HuH-7.5 (cell line): ENCODE measurements around the gene NECAP2.
"Not testable (repeated sequence)": the region's sequence is repeated elsewhere in the genome, so short reads cannot be mapped to it uniquely, and the experiment has no call there.

ENCODE experiments used
- DNase-seq: peaks from one replicate; pipeline ENCODE4 v3.0.0; 2011; ENCODE audit warnings: low spot score

Gene NECAP2

GRCh38 chr1:16458831-16459230 is 18.3 kb downstream of the NECAP2 start:
- DNase-seq = no peak

DNA sequence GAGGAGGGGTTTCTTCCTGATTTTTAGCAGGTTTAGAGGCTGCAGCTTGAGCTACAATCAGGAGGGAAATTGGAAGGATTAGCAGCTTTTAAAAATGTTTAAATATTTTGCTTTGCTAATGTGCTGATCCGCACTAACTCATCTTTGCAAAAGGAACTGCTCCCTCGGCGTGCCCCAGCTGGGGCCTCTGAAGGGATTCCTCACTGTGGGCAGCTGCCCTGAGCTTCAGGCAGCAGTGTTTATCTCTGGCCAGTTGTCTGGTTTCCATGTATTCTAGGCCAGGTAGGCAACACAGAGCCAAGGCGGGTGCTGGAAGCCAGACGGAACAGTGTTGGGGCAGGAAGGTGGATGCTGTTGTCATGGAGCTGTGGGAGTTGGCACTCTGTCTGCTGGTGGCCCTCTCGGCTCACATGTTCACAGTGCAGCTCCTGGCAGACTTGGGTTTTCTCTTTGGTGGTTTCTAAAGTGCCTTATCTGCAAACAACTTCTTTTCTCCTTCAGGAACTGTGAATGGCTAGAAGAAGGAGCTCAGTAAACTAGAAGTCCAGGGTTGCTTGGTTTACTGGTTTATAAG is 18.9 kb downstream of the NECAP2 start:
- DNase-seq = no peak

- DNase-seq = no peak
Observed at GRCh38 chr1:16461681-16462080, 21.2 kb downstream of the NECAP2 start.

GRCh38 chr1:16462773-16463330 is 22.3 kb downstream of the NECAP2 start:
- DNase-seq = no peak

DNA sequence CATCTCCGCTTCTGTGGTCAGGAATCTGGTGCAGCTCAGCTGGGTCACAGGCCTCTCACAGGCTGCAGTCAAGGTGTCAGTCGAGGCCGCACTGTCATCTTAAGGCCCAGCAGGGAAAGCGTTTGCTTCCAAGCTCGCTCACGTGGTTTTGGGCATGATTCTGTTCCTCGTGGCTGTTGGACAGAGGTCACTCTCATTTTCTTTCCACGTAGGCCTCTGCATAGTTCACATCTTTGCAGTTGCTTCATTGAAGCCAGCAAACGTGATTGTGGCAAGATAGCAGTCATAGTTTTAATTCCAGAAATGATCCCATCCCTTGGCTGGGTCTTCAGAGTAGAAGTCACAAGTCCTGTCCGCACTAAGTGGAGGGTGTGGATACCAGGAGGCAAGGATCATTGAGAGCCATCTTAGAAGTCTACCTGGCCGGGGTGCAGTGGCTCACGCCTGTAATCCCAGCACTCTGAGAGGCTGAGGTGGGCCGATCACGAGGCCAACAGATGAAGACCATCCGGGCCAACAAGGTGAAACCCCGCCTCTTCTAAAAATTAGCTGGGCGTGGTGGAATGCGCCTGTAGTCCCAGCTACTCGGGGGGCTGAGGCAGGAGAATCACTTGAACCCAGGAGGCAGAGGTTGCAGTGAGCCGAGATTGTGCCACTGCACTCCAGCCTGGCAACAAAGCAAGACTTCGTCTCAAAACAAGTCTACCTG is 24.5 kb downstream of the NECAP2 start:
- DNase-seq = no peak

GRCh38 chr1:16468558-16468957 is 28.0 kb downstream of the NECAP2 start:
- no peak for DNase-seq

DNA sequence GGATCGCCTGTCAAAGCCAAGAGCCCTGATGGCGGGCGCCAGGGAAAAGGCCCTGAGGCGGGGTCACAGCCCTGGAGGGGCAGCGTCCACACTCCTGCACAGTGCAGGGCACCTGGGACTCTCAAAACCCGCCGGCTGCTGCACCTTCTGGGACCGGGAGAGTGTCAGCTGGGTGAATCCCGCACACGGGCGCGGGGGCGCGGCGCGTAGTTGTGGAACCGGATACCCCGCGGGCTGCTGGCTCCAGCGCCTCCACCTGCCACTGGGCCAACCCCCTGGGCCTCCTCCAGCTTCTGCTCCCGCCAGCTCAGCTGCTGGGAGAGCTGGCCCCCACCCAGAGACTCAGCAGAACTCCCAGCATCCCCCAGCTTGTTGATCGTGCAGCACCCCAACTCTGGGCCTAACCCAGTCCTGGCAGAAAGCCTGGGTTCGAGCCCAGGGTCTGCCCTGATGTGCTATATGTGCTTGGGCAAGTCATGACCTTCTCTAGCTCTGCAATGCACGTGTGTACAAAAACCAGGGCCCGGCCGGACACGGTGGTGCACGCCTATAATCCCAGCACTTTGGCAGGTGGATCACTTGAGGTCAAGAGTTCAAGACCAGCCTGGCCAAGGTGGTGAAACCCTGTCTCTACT is 33.8 kb downstream of the NECAP2 start:
- no peak for DNase-seq

DNA sequence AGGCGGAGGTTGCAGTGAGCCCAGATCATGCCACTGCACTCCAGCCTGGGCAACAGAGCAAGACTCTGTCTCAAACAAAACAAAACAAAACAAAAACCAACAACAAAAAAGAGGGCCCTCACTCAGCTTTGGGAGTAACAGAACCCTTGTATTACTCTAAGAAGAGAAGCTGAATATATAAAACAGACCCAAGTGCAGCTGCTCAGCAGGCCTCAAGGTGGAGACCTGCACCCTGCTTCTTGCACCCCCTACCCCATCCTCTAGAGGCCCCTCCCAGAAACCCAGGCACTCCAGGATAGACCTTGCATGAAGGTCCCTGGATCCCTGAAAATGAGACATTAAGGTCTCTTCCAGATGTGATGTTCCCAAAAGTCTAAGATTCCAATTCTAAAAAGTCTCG is 34.4 kb downstream of the NECAP2 start:
- DNase-seq = peak; percentile 25

GRCh38 chr1:16475771-16476770 is 35.5 kb downstream of the NECAP2 start:
- not testable (repeated sequence) for DNase-seq

- no peak for DNase-seq
Observed at GRCh38 chr1:16478091-16478490, 37.6 kb downstream of the NECAP2 start.

GRCh38 chr1:16483146-16483545 is 42.6 kb downstream of the NECAP2 start:
- not testable (repeated sequence) for DNase-seq

DNA sequence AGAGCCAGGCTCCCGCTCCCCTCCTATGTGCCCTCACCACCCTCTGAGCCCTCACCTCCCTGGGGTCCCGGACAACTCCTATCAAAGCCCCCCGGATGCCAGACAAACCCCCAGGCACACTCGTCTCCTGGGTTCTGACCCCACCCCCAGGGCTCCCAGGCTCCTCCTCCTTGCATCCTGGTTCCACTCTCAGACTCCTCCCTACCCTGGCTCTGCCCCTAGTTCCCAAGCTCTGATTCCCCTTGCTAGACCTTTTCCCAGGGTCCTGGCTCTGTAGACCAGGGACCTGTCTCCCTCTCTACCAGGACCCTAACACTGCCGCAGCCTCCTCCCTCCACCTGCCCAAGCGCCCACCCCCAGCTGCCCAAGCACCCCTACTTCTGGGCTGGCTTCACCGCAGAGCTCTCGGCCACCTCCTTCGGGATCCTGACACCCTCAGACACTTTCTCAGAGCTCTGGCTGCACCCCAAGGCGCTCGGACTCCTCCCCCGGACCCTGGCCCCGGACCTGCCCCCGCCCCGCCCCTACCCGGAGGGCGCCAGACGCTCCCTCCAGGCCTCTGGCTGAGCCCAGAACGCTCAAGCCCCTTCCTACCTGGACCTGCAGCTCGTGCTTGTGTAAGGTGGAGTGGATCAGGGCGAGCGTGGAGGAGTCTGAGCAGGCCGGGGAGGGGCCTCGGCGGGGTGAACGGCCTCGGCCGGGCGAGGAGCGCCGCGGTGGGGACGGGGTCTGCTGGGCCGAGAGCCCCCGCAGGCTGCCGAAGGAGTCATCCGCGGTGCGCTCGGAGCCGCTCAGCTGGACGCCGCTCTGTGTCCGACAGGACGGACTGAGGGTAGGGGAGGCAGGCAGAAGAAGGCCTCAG is 43.3 kb downstream of the NECAP2 start:
- not testable (repeated sequence) for DNase-seq

DNA sequence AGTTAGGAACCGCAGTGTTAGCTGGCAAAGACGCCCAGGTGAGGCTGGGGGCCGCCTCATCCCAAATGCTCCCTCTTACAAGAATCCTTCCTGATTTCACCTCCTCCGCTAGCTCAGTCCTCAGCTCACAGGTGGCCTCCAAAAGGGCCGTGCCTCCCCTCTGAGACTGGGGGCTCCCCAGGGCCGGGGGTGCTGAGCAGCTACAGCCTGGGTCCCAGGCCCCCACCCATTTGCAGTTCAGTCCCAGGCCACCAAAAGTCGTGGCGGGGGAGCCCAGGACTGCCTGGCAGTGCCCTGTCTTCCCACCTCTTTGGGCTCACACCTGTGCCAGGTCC is 43.9 kb downstream of the NECAP2 start:
- DNase-seq = no peak

GRCh38 chr1:16484931-16485330 is 44.4 kb downstream of the NECAP2 start:
- DNase-seq = no peak

GRCh38 chr1:16486316-16486715 is 45.8 kb downstream of the NECAP2 start:
- not testable (repeated sequence) for DNase-seq

- not testable (repeated sequence) for DNase-seq
Observed at GRCh38 chr1:16487011-16487410, 46.5 kb downstream of the NECAP2 start.

DNA sequence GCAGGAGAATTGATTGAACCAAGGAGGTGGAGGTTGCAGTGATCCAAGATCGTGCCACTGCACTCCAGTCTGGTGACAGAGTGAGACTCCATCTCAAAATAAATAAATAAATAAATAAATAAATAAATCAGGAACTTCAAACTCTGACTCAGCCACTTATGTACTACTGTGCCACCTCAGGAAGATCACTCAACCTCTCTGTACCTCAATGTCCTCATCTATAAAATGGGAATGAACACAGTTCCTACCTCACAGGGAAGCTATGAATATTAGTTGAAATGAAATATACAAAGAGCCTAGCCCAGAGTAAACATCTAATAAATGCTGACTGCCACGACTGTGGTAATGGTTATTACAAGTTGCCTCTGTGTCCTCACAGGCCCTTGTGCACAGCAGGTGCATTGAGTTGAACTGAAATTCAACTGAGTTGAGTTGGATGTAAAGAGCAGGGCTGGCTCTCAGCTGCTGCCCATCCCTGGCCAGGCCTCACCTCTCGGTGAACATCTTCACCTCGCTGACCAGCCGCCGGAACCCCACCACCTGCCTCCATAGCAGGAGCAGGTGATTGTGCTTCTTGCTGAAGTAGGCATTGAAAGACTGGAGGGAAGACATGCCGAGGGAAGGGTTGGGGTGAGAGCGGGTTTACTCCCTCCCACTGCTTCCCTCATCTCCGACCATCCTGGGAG is 48.8 kb downstream of the NECAP2 start:
- DNase-seq = not testable (repeated sequence)

DNA sequence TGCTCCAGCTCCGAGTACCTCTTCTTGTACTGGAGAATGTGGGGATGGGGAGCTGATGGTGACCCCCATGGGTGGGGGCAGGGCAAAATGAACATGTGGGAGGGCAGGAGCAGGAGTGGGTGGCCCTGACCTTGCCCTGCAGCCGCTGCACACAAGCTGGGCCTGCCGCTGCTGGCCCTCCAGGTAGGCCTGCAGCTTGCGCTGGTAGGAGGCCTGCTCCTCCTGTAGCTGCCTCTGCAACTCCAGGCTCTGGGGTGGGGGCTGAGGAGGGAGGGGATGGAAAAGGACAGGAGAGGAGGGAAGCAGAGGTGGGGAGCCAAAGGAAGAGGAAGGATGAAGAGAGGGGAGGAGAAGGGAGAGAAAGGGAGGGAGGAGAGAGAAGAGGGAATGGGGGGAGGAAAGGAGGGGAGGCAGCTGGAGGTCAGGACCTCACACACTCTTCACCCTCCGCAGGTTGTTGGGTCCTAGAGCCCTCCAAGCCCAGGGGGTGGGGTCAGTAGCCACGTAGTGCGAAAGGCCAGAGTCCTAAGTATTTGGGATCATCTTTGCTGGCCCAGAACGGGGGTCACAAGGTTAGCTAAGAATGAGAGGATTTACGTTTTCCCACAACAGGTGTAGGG is 50.6 kb downstream of the NECAP2 start:
- DNase-seq = no peak

DNA sequence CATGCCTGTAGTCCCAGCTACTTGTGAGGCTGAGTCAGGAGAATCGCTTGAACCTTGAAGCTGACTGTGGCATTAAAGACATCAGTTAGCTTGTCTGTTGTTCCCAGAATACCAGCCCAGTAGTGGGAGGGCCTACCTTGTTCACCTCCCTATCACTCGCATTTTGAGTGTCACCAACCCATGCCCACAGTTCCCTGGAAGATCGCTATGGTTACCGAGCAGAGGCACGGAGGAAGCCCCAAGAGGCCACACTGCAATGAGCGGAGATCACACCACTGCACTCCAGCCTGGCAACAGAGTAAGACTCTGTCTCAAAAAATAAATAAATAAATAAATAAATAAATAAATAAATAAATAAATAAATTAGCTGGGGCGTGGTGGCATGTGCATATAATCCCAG is 52.4 kb downstream of the NECAP2 start:
- DNase-seq = not testable (repeated sequence)

DNA sequence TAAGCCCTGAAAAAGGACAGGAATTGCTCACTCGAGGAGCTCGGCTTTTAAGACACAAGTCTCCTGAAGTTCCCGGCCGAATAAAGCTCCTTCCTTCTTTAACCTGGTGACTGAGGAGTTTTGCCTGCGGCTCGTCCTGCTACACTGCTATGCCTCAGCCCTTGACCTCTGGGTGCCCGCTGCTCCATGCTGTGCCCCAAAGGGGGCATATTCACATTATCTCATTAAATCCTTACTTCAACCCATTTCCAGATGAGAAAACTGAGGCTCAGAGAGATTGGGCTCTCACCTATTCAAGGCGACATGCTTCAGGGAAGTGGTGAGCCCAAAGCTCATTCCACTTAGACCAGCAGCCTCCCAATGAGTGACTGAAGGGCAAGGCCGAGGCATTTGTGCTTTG is 53.2 kb downstream of the NECAP2 start:
- DNase-seq = not testable (repeated sequence)
